ENCODE data around the gene PSMD14.

PSMD14 gene

DNA sequence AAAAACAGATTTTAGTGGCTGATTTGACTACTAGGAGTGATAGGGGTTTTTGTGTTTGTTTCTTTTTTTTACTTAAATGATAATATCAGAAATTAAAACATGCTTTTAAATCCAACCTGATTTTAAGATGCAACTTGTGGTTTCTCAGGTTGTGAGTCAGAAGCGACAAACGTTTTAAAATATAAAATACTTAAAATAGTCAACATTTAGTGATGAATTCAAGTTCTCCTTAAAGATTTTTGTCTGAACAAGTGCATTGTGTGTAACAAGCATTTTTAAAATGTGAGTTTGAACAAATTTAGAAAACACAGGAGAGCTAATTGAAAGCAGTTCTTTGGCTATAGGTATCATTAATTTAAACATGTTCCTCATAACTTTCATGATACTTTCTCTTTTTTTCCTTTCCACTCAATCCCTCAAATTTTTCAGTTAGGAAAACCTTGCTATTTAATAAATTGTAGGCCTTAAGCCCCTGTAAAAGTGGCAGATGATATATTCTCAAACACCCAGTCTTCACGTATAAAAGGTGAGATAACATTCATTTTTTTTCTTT lies 111.5 kb downstream of the PSMD14 start:
- Histone ChIP-seq H3K4me3 (ENCODE audit: severe bottlenecking) (no peak overlapping the region), H3K36me3 (ENCODE audit: low read depth) (no peaks in the 10 kb centered on the region), H3K9me3 (ENCODE audit: severe bottlenecking) (no peaks in the 10 kb centered on the region), H3K4me1 (ENCODE audit: insufficient read depth, poor library complexity, severe bottlenecking) (no peaks in the 10 kb centered on the region), H3K27ac (ENCODE audit: poor library complexity, severe bottlenecking) (no peak overlapping the region), H3K27me3 (ENCODE audit: insufficient read depth, poor library complexity, severe bottlenecking) (peaks cover 100% of the 10 kb centered on the region)
- TF ChIP-seq, protein P1, sequence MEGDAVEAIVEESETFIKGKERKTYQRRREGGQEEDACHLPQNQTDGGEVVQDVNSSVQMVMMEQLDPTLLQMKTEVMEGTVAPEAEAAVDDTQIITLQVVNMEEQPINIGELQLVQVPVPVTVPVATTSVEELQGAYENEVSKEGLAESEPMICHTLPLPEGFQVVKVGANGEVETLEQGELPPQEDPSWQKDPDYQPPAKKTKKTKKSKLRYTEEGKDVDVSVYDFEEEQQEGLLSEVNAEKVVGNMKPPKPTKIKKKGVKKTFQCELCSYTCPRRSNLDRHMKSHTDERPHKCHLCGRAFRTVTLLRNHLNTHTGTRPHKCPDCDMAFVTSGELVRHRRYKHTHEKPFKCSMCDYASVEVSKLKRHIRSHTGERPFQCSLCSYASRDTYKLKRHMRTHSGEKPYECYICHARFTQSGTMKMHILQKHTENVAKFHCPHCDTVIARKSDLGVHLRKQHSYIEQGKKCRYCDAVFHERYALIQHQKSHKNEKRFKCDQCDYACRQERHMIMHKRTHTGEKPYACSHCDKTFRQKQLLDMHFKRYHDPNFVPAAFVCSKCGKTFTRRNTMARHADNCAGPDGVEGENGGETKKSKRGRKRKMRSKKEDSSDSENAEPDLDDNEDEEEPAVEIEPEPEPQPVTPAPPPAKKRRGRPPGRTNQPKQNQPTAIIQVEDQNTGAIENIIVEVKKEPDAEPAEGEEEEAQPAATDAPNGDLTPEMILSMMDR (IDR thresholded peaks at IDR 0.05; ENCODE audit: poor library complexity, severe bottlenecking), result no peak
- DNase-seq (ENCODE audit: low spot score) (no peak), ATAC-seq (ENCODE audit: low read depth) (no peak)

DNA sequence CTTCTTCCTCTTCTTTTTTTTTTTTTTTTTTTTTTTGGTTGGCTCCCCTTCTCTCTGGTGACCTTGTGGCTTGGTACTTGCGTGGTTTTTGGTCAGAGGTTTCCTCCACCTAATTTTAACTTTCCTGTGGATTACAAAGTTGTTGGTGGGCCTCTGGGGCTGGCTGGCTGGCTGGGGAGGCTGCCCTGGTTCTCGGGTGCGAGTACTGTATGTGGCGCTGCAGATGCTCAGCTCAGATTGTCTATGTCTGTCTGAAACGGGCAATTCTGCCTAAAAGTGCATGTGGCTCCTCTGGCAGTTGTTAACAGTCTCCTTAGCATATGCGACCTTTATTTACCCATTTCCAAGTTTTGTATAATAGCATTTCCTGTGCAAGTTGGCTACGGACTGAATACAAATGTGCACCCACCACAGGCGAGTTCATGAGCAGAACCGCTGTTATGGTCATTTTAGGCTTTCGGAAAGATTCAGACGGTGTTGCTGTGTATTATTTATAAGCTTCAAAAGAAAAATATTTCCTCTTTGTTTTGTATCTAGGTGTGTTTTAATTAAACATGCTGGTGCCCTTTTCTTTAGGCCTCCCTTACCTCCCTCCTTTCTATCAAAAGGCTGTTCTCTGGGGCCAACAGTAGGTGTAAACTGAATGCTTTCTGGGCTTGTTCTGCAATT lies 112.3 kb downstream of the PSMD14 start:
- no peaks in the 10 kb centered on the region for H3K36me3 ChIP-seq (ENCODE audit: low read depth)
- H3K27me3 ChIP-seq (ENCODE audit: insufficient read depth, poor library complexity, severe bottlenecking), result peaks cover 100% of the 10 kb centered on the region
- H3K27ac ChIP-seq (ENCODE audit: poor library complexity, severe bottlenecking), result no peak overlapping the region
- no peaks in the 10 kb centered on the region for H3K9me3 ChIP-seq (ENCODE audit: severe bottlenecking)
- ATAC-seq (ENCODE audit: low read depth), result no peak
- H3K4me3 ChIP-seq (ENCODE audit: severe bottlenecking), result no peak overlapping the region
- no peak for DNase-seq (ENCODE audit: low spot score)
- TF ChIP-seq, protein P1 (IDR thresholded peaks at IDR 0.05; ENCODE audit: poor library complexity, severe bottlenecking), result no peak
- no peaks in the 10 kb centered on the region for H3K4me1 ChIP-seq (ENCODE audit: insufficient read depth, poor library complexity, severe bottlenecking)

DNA sequence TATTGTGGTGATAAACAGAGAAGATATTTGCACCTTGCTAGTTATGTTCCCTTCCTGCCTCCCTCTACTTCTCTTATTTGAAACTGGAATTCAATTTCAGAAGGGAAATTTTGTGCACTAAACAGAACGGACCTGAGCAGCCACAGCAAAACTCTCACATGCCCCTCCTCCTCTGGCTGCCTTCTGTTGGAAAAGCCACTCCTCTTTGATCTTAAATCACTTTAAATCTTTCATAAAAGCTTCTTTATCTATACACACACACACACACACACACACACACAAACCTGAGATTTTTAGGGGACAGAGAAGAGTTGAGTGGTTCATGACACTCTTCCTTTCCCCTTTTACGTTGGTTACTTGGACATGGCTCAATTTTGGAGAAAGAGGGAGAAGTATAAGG lies 113.5 kb downstream of the PSMD14 start:
- ATAC-seq (ENCODE audit: low read depth), result no peak
- H3K4me1 ChIP-seq (ENCODE audit: insufficient read depth, poor library complexity, severe bottlenecking), result no peaks in the 10 kb centered on the region
- H3K36me3 ChIP-seq (ENCODE audit: low read depth), result no peaks in the 10 kb centered on the region
- DNase-seq (ENCODE audit: low spot score), result no peak
- H3K4me3 ChIP-seq (ENCODE audit: severe bottlenecking), result no peak overlapping the region
- H3K27me3 ChIP-seq (ENCODE audit: insufficient read depth, poor library complexity, severe bottlenecking), result peaks cover 100% of the 10 kb centered on the region
- H3K27ac ChIP-seq (ENCODE audit: poor library complexity, severe bottlenecking), result no peak overlapping the region
- TF ChIP-seq, protein P1 (IDR thresholded peaks at IDR 0.05; ENCODE audit: poor library complexity, severe bottlenecking), result no peak
- H3K9me3 ChIP-seq (ENCODE audit: severe bottlenecking), result no peaks in the 10 kb centered on the region

DNA sequence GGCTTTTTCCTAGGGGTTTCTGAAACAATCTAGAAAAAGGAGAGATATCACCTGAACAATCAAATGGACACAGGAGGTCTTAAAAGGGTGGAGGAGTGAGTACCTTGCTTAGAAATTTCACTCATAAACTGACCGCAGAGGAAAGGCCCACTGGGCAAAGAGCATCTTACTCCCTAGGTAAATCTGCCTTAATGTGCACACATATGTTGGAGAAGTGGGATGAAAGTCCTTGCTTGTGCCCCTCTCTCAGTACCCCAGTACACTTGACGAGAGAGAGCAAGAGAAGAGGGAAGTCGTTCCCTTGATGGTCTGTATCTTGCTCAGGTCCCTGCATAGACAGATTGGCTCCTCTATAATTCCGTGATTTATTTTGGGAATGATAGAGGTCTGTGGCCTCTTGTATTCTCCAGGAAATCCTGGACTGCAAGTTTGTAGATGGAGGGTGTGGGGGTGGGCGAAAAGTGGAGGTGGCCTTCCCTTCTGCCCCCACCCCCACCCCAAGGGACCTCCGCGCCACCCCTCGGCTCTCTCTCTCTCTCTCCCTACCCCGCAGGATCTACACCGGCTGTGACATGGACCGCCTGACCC lies 114.7 kb downstream of the PSMD14 start:
- no peak for DNase-seq (ENCODE audit: low spot score)
- ATAC-seq (ENCODE audit: low read depth), result no peak
- Histone ChIP-seq H3K4me1 (ENCODE audit: insufficient read depth, poor library complexity, severe bottlenecking) (no peaks in the 10 kb centered on the region), H3K9me3 (ENCODE audit: severe bottlenecking) (no peaks in the 10 kb centered on the region), H3K27me3 (ENCODE audit: insufficient read depth, poor library complexity, severe bottlenecking) (peaks cover 99% of the 10 kb centered on the region), H3K4me3 (ENCODE audit: severe bottlenecking) (no peak overlapping the region), H3K27ac (ENCODE audit: poor library complexity, severe bottlenecking) (no peak overlapping the region), H3K36me3 (ENCODE audit: low read depth) (no peaks in the 10 kb centered on the region)
- TF ChIP-seq, protein P1 (IDR thresholded peaks at IDR 0.05; ENCODE audit: poor library complexity, severe bottlenecking), result no peak
